Inflammatory macrophage treated with lipopolysaccharide for 4 hours (primary cell): ENCODE data around the gene EIF1AX.
"Not testable (repeated sequence)": the region's sequence is repeated elsewhere in the genome, so short reads cannot be mapped to it uniquely, and the experiment has no call there.

Source experiments
- DNase-seq: peaks from one replicate; pipeline ENCODE4 v3.0.0-alpha.2; 2020

The EIF1AX gene, protein sequence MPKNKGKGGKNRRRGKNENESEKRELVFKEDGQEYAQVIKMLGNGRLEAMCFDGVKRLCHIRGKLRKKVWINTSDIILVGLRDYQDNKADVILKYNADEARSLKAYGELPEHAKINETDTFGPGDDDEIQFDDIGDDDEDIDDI

DNA sequence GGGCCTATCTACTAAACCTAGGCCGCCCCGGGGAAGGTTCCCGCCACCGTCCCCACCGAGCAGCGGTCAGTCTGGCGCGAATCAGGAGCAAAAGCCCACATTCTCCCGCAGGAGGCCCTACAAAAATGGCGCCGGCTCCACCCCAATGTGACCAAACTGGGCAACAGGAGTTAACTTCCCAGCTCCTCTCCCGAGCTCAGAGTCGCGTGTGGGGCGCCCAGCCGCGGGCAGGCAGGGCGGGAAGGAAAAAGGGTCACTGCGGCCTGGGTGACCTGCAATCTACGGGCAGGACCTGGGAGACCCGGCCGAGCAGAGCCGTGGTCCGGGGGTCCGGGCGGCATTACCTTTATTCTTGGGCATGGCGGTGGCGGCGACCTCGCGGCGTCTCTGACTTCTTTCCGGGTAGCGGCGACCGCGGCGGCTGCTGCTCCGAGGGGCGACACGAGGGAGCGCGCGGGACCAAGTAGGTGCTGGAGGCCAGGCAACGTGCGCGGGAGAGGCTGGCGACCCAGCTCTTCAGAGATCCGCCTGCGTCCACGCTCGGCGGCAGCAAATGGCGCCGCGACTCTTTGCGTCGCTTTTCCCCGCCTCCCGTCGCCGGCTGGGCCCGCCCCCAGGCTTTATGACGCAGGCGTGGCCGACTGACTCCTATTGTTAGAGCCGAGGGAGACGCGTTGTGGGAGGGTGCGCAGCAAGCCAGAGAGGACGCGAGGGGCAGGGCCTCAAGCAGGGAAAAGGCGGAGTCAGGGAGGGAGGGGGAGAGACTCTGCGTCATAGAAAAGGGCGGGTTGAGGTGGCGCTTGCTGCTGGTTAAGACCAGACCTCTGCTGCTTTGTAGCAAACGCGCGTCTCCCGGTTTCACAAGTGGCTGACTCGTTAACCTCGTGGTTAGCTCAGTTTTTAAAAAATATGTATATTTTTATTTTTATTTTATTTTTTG lies at the start of gene EIF1AX:
Gene EIF1AX, minus strand, starts transcription at position 558 of the 940 bp plus-strand sequence. Its CDS starts 198 bp downstream, at position 360.
- peak; percentile 96 for DNase-seq

DNA sequence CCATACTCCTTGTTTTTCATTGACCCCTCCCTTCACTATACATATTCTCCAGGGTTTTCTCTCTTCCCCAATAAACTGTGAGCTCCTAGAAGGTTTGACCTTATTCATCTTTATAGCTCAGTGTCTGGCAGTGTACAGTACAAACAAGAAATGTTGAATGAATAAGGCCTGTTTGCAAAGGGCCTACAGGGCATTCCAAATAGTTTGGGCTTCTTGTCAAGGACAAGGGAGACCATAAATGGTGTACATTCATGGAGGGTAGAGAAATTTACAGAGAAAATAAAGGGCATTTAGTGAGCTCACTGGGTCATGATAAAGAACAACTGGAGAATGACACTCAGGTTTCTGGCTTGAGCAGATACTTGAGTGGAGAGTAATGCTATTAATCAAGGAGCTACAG lies 47.5 kb upstream of the EIF1AX start:
- no peak for DNase-seq

DNA sequence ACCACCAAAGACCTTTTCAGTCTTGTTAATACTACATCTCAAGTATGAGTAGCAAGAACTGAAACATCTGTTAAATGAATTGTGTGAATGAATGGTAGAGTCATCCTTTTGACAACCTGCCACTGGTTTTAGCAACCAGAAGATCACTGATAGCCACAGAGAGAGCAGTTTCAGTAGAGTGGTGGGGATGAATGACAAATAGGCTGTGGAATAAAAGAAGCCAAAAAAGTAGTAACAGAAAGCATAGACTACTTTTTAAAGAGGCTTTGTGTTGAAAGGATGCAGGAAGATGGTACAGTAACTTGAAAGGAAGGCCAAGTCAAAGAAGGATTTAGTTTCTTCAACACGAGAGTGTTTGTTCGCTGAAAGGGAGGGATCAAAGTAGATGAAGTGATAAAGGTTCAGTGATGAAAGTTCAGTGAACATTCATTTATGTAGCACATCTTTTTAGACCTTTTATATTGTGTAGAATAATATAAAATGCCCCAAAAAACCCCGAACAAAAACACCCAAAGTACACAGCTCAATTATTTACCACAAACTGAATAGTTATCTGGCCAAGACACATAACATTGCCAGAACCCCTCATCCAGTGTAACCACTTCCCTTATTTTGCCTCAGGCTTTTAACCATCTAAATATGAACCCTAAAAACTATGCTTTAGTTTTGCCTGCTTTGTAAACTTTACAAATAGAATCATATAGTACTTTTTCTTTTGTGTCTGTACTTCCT lies 40.1 kb upstream of the EIF1AX start:
- DNase-seq: no peak

DNA sequence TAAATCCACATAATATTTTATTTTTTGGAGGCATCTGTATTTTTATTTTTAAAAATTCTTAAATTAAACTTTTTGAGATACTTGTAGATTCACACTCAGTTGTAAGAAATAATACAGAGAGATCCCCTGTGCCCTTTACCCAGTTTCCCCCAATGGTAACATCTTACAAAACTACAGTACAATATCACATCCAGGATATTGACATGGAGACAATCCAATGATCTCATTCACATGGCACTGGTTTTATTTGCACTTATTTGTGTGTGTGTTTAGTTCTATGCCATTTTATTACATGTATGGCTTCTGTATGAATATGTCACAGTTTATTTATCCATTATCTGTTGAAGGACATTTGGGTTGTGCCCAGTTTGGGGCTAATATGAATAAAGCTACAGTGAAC lies 35.5 kb upstream of the EIF1AX start:
- DNase-seq: no peak

DNA sequence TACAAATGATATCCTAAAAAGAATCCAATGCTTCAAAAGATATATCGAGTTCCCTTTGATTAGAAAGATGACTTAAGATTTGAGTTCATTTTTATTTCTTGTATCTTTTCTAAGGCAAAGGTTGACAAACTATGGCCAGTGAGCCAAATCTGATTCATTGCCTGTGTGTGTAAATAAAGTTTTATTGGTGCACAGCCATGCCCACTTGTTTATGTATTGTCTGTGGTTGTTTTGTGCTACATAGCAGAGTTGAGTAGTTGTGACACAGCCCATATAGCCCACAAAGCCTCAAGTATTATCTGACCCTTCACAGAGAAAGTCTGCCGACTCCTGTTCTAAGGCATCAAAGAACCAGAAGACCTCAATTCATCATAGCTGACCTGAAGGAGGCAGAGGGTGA lies 32.2 kb upstream of the EIF1AX start:
- no peak for DNase-seq

DNA sequence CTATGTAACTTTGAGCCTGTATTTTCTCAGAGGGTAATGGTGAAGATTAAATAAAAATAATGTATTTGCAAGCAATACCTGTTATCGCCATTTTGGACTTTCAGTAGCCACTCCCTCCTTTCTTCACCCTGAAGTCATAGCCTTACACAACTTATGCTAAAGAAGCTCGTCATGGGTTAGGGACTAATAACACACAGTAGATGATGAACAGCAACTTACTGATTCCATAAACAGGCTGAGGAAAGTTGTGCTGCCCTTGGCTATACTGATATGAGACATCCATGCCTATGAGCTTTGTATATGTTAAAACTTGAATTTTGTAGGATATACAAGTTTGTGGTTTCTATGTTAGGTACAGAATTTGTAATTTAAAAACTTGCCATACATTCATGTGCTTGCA lies 31.7 kb upstream of the EIF1AX start:
- no peak for DNase-seq

DNA sequence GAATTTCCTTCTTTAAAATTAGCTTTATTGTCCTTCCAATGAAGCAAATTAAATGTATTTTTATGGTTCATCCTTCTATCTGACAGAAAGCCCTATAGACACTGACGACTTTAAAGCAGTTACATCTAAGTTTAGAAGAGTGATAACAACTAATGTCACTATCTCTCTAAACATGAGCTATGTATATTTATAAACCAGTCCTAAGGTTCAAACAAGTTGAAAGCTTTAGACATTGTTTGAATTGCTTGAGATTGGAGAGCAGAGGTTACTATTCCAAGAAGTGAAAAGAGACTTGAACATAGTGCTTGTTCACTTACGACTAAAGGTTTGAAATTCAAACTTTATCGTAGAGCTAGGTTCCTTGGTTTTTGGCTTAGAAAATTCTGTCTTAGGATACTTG lies 30.2 kb upstream of the EIF1AX start:
- DNase-seq: no peak

DNA sequence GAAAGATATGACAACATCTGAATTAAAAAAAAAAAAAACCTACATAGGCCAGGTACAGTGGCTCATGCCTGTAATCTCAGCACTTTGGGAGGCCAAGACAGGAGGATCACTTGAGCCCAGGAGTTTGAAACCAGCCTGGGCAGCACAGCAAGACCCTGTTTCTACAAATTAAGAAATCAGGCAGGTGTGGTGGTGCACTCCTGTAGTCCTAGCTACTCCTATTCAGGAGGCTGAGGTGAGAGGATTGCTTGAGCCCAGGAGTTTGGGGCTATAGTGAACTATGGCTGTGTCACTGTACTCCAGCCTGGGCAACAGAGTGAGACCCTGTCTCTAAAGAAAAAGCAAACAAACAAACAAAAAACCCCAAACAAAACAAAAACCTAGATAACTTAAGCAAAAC lies 20.9 kb upstream of the EIF1AX start:
- not testable (repeated sequence) for DNase-seq

DNA sequence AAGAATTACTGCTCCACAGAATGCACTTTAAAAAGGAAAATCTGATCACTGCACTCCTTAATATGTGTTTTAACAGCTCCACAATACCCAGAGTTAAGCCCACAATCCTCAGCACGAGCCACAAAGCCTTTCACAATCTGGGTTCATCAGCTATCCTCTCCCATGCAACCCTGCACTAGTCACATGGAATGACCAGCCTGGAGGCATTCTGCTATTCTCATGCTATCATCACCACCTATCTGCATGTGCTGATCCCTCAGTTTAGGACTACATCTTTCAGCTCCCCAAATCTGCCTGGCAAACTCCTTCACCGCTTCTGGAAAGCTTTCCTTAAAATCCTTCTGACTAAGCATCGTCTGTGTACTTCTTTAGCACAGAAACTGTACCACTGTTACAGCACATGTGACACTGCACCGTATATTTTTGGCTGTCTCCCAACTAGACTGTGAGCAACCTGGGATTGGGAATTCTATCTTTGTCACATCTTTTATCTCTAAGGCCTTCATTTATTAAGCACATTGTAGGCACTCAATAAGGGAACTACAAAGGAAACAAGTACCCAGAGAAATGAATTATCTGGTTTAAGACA lies 18.3 kb upstream of the EIF1AX start:
- no peak for DNase-seq

DNA sequence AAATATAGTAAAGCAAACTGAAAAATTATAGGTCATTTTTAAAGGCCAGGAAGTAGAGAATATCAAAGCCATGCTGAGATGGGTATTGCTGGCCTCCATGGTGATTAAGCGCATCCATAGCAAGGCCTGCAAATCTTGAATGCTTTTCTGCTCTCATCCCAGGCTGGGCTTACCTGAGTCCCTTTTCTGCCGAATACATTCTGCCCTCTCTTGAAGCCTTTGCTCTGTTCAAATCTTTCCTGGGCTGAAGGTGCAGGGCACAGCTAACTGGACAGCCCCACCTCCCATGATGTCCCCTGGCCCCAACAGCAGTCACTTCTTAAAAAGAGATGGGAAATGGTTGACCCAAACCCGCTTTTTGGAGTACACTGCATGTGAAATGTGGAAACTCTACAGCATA lies 10.1 kb upstream of the EIF1AX start:
- DNase-seq: no peak

DNA sequence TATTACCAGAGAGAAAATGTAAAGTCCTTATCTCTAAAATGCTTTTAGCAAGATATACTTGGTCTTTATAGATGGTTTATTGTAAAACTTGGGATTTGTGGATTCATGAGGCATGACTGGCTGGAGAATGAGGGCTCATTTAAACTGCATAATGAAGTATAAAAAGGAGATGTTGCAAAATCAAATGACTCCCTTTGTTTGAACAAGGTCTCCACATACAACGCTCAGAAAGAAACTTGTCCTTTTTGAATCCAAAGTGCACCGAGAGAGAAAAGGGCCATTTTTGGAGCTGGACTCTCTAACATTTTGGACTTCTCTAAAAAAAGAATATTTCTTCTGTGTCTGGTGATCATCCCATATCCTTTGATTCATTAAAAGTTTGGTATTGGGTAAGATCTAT lies 7.7 kb upstream of the EIF1AX start:
- no peak for DNase-seq

DNA sequence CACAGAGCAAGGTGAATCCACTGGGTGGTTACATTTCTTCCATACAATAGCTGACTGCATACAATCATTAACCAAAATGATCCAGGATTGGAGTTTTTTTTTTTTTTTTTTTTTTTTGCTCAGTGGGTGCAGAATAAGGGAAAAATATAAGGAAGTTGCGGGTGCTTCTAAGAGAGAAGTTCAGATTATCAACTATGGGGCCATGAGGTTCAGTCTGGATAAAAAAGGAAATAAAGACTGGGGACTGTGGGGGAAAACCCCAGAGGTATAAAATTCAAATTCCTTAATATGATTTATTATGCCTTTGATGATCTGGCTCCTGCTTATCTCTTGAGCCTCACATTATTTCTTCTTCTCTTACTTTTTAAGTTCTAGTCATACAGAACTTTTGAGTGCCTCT lies 5.9 kb upstream of the EIF1AX start:
- peak; percentile 57 for DNase-seq

DNA sequence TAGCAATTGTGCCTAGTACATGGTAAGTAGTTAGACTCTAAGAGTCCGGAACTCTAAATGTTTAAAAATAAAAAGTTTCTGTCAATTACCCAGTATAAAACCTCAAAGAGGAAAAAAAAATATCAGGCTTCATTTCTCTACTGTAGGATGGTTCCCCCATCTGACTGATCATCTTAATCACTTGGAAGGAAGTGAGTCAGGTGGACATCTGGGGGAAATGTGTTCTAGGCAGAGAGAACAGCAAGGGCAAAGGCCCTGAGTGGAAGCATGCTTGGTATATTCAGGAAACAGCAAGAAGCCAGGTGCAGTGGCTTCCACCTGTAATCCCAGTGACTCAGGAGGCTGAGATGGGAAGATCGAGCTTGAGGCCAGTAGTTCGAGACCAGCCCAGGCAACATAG lies 2.9 kb upstream of the EIF1AX start:
- peak; percentile 25 for DNase-seq

DNA sequence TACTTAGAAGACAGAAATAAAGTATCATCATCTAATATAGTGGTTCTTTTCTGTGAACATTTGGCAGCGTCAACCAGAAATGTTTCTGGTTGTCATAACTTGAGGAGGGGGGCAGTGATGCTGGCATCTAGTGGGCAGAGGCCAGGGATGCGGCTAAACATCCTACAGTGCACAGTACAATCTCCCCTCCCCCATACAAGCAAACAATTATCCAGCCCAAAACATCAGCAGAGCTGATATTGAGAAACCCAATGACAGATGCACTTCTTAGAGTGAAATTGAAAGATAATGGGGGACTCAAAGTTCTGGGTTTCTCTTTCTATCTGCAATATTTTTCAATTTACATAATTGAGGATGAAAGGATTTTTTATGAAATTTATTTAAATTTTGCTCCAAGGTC lies 1.9 kb upstream of the EIF1AX start:
- DNase-seq: peak; percentile 65

DNA sequence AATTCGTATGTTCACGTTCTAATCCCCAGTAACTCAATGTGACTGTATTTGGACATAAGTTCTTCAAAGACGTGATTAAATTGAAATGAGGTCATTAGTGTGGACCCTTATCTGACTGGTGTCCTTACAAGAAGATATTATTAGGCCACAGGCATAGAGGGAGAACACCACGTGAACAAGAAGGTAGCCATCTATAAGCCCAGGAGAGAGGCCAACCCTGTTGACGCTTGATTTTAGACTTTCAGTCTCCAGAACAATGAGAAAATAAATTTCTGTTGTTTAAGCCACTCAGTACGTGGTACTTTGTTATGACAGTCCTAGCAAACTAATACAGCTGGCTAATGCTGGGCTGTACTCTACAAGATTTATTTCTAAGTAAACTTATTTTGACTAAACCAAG lies 1.5 kb upstream of the EIF1AX start:
- DNase-seq: no peak

DNA sequence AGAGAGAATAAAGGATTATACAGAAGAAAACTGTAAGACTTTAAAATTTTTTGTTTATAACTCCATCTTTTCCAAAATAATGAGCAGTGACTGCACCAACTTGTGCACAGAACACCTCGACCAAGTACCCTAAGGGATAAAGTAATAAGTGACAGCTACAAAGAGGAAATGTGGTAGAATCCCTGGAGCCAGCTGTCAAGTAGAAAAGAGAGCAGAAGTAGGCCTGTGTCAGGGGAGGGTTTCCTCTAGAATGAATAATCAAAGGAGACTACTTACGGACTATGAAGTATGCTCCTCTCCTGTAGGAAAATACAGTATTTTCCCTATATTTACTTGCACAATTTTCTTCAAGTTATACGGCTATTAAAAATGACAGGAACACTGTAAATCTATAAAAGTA lies 1.2 kb downstream of the EIF1AX start:
- peak; percentile 38 for DNase-seq

DNA sequence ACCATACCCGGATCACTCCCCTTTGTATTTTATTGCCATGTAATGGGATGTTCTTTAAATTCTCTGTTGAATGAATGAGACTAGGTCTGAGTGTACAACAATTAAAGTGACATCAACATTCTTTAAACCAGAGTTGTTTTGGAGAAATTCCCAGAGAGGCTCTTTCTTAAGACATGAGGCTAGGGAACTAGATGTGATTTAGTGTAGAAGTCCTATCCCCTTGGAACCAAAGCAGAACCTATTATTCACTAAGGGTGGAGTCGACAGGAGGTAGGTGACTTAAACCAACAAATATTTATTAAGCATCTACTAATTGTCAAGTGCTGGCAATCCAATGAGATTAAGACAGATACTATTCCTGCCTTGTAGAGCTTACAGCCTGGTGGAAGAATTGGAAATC lies 1.7 kb downstream of the EIF1AX start:
- DNase-seq: no peak

DNA sequence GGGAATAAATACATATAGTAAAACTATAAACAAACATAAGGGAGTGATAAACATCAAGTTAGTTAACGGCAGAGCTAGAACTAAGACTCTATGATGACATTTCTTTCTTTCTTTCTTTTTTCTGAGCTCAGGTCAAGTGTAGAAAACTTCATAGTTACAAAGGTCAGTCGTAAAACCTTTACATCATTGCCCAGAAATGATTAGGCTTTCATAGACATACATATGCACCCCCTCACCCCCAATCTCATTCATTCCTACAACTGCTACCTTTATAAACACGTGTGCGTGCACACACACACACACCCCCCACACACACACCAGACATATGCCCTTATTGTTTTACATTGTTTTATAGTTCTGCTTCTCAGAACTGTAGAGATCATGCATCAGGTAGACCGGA lies 5.7 kb downstream of the EIF1AX start:
- no peak for DNase-seq

DNA sequence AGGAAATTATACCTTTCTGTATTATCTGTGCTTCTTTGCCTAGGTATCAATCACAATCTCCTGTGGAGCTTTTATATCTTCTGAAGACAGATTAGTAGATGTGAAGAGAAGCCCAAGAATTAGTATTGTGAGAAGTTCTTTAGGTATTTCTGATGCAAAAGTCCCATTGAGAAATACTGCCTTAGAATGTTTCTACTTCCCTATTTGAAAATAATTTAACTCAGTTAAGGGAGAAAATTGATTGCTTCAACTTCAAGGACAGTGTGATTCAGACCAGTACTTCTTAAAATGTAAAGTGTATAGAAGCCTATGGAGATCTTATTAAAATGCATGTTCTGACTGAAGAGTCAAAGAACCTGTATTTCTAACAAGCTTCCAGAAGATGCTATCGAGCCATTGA lies 9.0 kb downstream of the EIF1AX start:
- DNase-seq: peak; percentile 75

DNA sequence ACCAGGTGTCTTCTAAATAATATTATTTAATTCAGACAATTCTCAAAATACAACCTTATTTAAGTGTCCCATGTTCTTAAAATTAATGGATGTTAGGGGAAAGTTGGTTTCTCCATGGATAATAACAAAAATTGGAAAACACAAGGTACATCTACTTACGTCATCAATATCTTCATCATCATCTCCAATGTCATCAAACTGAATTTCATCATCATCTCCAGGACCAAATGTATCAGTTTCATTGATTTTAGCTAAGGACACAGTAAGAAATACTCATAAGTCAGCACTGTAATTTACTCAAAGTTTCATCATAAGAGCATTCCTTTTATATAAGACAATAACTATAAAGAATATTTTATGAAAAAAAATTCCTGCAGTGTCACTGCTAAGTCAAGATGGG lies 11.3 kb downstream of the EIF1AX start:
- DNase-seq: no peak

DNA sequence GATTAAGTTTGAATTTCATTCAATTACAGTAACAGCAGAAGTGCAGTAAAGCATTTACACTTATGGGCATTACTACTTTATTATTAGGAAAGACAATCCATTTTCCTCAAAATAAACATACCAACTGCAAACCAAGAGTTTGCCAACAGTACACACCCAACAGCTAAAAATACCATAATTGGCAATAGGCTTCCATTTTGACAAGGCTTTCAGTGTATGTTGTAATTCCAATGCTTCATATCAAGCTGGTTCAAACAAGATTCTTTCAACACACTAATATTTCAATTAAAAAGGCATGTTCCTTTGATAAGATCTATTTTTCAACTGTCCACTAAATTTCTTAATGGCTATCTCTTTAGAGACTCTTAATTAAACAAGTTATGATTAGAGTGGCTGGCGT lies 12.1 kb downstream of the EIF1AX start:
- no peak for DNase-seq

DNA sequence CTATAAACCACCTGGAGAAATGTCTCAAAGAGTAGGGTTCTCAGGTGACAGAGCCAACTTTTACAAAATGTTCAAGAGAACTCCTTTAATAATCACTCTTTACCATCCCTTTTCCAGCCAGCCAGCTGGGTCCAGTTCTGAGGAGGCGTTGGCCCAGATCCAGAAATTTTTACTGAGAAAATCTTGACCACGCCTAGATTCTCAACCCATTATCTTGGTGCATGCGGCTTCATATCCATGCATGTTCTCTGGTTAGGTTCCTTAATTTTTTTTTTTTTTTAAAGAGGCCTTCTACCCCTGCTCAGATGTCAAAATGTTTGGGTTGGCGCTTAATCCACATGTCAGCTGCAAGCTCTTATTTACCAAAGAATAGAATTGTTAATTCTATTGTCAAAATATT lies 13.0 kb downstream of the EIF1AX start:
- no peak for DNase-seq

DNA sequence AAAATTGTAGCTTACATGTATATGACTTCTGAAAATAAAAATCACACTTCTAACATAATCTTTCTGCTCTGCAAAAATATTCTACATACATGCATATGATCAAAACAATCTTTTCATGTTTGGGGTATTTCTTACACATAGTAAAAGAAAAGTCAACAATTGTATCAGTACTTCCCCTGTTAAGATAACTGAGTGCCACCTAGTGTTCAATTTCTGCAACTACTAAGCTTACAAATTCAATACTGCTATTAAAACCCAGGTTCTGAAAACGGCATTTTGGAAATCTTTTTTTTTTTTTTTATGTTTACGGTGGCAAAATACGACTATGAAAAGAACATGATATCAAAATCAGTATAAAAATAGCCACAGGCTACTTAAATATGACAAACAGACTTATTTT lies 14.2 kb downstream of the EIF1AX start:
- DNase-seq: not testable (repeated sequence)

DNA sequence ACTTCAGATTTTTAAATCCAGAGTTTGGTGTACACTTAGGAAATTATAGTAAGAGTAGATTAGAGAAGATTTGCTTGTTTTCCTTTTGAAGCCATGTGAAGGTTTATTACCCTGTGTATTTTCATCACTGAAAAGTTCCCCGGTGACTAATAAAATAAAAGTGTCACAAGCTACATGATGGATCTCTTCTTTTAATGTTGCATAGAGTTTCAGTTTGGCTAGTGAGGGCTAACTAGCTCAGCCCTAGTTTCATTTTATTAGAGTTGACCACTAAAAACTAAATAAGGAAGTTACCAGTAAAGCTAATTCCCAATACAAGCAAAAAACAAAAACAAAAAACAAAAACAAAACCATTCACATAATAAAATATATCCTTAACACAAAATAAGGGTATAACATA lies 14.8 kb downstream of the EIF1AX start:
- DNase-seq: peak; percentile 26
